ENCODE results near the gene PFDN6. TPM values are rescaled to one million over a fixed set of nuclear protein-coding genes. Genes with fewer than 3 reads are reported as not detected.

Gene PFDN6
- total and polyA plus RNA-seq, 9 of the 15 experiments (the other 6 are each of a cell fraction or from before 2014, with no cell fraction given) = 6.8 to 475 (median 216) TPM

- TF ChIP-seq PRDM10 (IDR thresholded peaks at IDR 0.05; ENCODE audit: partially characterized antibody) (no peak), ZNF41 (CRISPR knock-in tag; conservative IDR thresholded peaks at IDR 0.05) (no peak), CBX5 (IDR thresholded peaks at IDR 0.05; ENCODE audit: borderline replicate concordance, low read depth) (no peak), HDAC6 (IDR thresholded peaks at IDR 0.05; ENCODE audit: low read depth, low read length) (no peak), ETS1 (conservative IDR thresholded peaks at IDR 0.05; ENCODE audit: control insufficient read depth, low read depth, low read length) (no peak), SMARCA5 (IDR thresholded peaks at IDR 0.05) (0 out of 2 replicates have a peak, but pooled peaks have one; percentile 2), ZBTB12 (CRISPR knock-in tag; IDR thresholded peaks at IDR 0.05) (no peak), BMI1 (IDR thresholded peaks at IDR 0.05; ENCODE audit: low read length) (no peak), SRSF1 (IDR thresholded peaks at IDR 0.05; ENCODE audit: low read depth, low read length) (no peak), SIX5 (IDR thresholded peaks at IDR 0.05; ENCODE audit: borderline replicate concordance in 1 of 2, insufficient read depth in 1 of 2, low read depth in 1 of 2, low read length in 2 of 2) (no peak), YY1 (IDR thresholded peaks at IDR 0.05; ENCODE audit: borderline replicate concordance in 1 of 3, control insufficient read depth in 1 of 3, extremely low read depth in 1 of 3, insufficient read depth in 3 of 3, insufficient read length in 1 of 3, insufficient replicate concordance in 2 of 3, low read depth in 1 of 3, low read length in 2 of 3) (no peak), RAD21 (CRISPR knock-in tag; conservative IDR thresholded peaks at IDR 0.05 in 1 of 2, IDR thresholded peaks at IDR 0.05 in 1 of 2) (no peak), NCOA6 (IDR thresholded peaks at IDR 0.05) (no peak), MEF2D (tag; conservative IDR thresholded peaks at IDR 0.05; ENCODE audit: low read depth) (no peak), ZBTB33 (CRISPR knock-in tag; IDR thresholded peaks at IDR 0.05) (no peak; the same call in 1 of the 2 replicates)
Measured at GRCh38 chr6:33272275-33273128, 16.9 kb upstream of the PFDN6 start (continued).

All from K562 (cell line).